CD14-positive monocyte (primary cell): ENCODE data around the gene SHISA6. TPM values are rescaled to one million over a fixed set of nuclear protein-coding genes. Genes with fewer than 3 reads are reported as not detected.

ENCODE experiments used
- DNase-seq, 3 donors: peaks; one replicate each; pipeline ENCODE4 v3.0.0-alpha.2; 2011 to 2022
- H2AFZ ChIP-seq: 2 replicates; pipeline ENCODE4 v1.6.0; 2012; ENCODE audit warnings: mild to moderate bottlenecking, low read depth, low read length, inconsistent platforms; ENCODE audit not compliant: insufficient read depth, poor library complexity, severe bottlenecking
- H3K27ac ChIP-seq, 2 donors: 1 replicate in 1 of 2; 2 replicates in 1 of 2; pipeline ENCODE4 v1.5.1; 2012 to 2013; ENCODE audit warnings: low read length in 2 of 2, control low read depth in 1 of 2, inconsistent platforms in 1 of 2, low read depth in 1 of 2, mild to moderate bottlenecking in 1 of 2
- H3K27me3 ChIP-seq, 2 donors: one replicate each; pipeline versions ENCODE4 v1.6.0 to v1.6.1; 2011 to 2013; ENCODE audit warnings: low read length in 2 of 2; ENCODE audit not compliant: control insufficient read depth in 2 of 2, insufficient read depth in 2 of 2
- H3K36me3 ChIP-seq, 2 donors: replicated peaks in 1 of 2; 1 replicate in 1 of 2; 2 replicates in 1 of 2; pipeline versions ENCODE4 v1.5.1 to v1.6.1; 2012 to 2013; ENCODE audit warnings: low read length in 2 of 2, control low read depth in 1 of 2, inconsistent platforms in 1 of 2, mild to moderate bottlenecking in 1 of 2; ENCODE audit not compliant: insufficient read depth in 2 of 2, control insufficient read depth in 1 of 2
- H3K4me1 ChIP-seq, 2 donors: 1 replicate in 1 of 2; 2 replicates in 1 of 2; pipeline versions ENCODE4 v1.5.1 to v1.6.1; 2012 to 2013; ENCODE audit warnings: low read length in 2 of 2, control low read depth in 1 of 2, inconsistent platforms in 1 of 2, mild to moderate bottlenecking in 1 of 2, moderate library complexity in 1 of 2; ENCODE audit not compliant: insufficient read depth in 2 of 2, control insufficient read depth in 1 of 2
- H3K4me2 ChIP-seq: replicated peaks from 2 replicates; pipeline ENCODE3; 2012; ENCODE audit warnings: low read length, moderate library complexity, mild to moderate bottlenecking; ENCODE audit not compliant: poor library complexity, severe bottlenecking; ENCODE audit errors: extremely low read depth
- H3K4me3 ChIP-seq, 3 experiments: fragments of 200-600 bp in 1 of 3; sonication (generic) in 1 of 3; replicated peaks in 1 of 3; 1 replicate in 2 of 3; 2 replicates in 1 of 3; pipeline ENCODE4 v1.5.1; 2011 to 2013; ENCODE audit warnings: low read length in 3 of 3, mild to moderate bottlenecking in 3 of 3, control low read depth in 2 of 3, low read depth in 2 of 3, inconsistent platforms in 1 of 3, moderate library complexity in 1 of 3
- H3K79me2 ChIP-seq: 2 replicates; pipeline ENCODE4 v1.6.0; 2012; ENCODE audit warnings: mild to moderate bottlenecking, control low read depth, inconsistent platforms, low read length, moderate library complexity; ENCODE audit not compliant: insufficient read depth
- H3K9ac ChIP-seq: 2 replicates; pipeline ENCODE4 v1.6.0; 2017; ENCODE audit warnings: low read length, mild to moderate bottlenecking; ENCODE audit not compliant: insufficient read depth, poor library complexity, severe bottlenecking
- H3K9me3 ChIP-seq, 2 donors: replicated peaks in 1 of 2; 1 replicate in 1 of 2; 2 replicates in 1 of 2; pipeline versions ENCODE4 v1.5.1 to v1.6.1; 2012 to 2013; ENCODE audit warnings: low read length in 2 of 2, control low read depth in 1 of 2; ENCODE audit not compliant: control insufficient read depth in 1 of 2, insufficient read depth in 1 of 2
- H4K20me1 ChIP-seq: 2 replicates; pipeline ENCODE4 v1.6.0; 2012; ENCODE audit warnings: mild to moderate bottlenecking, low read length, control low read depth, moderate library complexity; ENCODE audit not compliant: insufficient read depth
- H3K27ac Mint-ChIP-seq, 7 donors: one replicate each; pipeline ENCODE4 v1.8.0; 2020; ENCODE audit warnings: mild to moderate bottlenecking in 7 of 7, mixed read lengths in 7 of 7, moderate library complexity in 6 of 7, inconsistent platforms in 2 of 7
- H3K27me3 Mint-ChIP-seq, 3 donors: one replicate each; pipeline ENCODE4 v1.8.0; 2021 to 2022; ENCODE audit warnings: low read depth in 3 of 3, mild to moderate bottlenecking in 3 of 3, mixed read lengths in 3 of 3, moderate library complexity in 3 of 3, inconsistent platforms in 1 of 3
- H3K36me3 Mint-ChIP-seq, 2 donors: one replicate each; pipeline ENCODE4 v1.8.0; 2020; ENCODE audit warnings: mixed read lengths in 2 of 2, inconsistent platforms in 1 of 2, mild to moderate bottlenecking in 1 of 2
- H3K4me1 Mint-ChIP-seq: one replicate; pipeline ENCODE4 v1.8.0; 2020; ENCODE audit warnings: mild to moderate bottlenecking, mixed read lengths
- H3K4me3 Mint-ChIP-seq, 2 donors: one replicate each; pipeline ENCODE4 v1.8.0; 2020; ENCODE audit warnings: mild to moderate bottlenecking in 2 of 2, mixed read lengths in 2 of 2, moderate library complexity in 1 of 2
- H3K9me3 Mint-ChIP-seq, 7 donors: one replicate each; pipeline ENCODE4 v1.8.0; 2020 to 2022; ENCODE audit warnings: mixed read lengths in 7 of 7, mild to moderate bottlenecking in 6 of 7, moderate library complexity in 6 of 7, inconsistent platforms in 2 of 7
- CTCF ChIP-seq: fragments of 200-600 bp; IDR thresholded peaks from one replicate; pipeline ENCODE4 v1.8.0; 2022; ENCODE audit warnings: antibody characterized with exemption, mild to moderate bottlenecking
- WGBS: methylation state at CpG from one replicate; pipeline ENCODE4 v1.1.5; 2013; ENCODE audit warnings: missing lambda C conversion rate; ENCODE audit not compliant: insufficient coverage; 5-methylcytosine and 5-hydroxymethylcytosine counted together
- intact Hi-C, 2 donors: fragments of 100-400 bp; cut with micrococcal nuclease; formaldehyde crosslinking; loops; one replicate each; pipeline versions ENCODE4 v1.15.0 to v1.15.1; 2023
- polyA plus RNA-seq, 3 donors: library from polyadenylated mRNA; depleted of rRNA in 1 of 3; unstranded in 2 of 3; stranded (reverse) in 1 of 3; fragments of 300-500 nt in 2 of 3; fragments of >200 nt in 1 of 3; fragmentation: Illumina TruSeq in 2 of 3; gene quantifications; 1 replicate in 2 of 3; 2 replicates in 1 of 3; pipeline ENCODE4 v1.2.3, GENCODE V29; 2012 to 2021

SHISA6 gene
- polyA plus RNA-seq, 3 donors, result not detected

DNA sequence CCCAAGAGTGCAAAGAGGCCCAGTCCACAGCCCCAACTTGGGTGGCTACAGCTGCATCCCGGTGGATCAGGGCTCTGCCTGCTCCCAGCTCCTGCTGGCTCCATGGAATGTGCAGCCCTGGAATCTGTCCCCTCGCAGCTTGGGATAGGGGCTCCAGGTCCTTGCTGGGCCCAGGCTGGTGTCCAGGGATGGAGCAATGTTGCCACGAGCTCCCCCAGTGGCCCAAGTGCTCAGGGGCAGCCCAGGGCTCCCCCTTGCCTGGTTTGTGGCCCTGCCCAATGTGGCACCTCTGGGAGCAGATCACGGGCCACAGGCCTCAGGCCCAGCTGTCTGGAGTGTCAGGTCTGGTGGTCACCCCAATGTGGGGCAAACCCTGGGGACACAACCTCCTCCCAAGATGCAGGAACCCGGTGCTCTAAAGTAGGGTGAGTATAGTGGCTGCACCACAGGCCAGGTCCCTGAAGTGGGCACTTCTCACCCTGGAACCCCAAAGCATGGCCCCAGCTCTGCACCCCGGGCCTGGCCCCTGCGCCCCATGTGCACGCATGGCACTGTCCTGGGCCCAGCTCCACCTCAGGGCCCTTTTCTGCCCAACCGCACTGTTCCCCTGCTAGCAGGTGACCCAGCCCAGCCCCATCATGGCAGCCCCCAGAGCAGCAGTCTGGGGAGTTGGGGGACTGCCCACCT, 342.4 kb downstream of the SHISA6 start:
- no peak overlapping the region for H2AFZ ChIP-seq
- H3K4me3 ChIP-seq, result no peak overlapping the region
- no peaks in the 10 kb centered on the region for H3K36me3 Mint-ChIP-seq
- no peak for TF ChIP-seq CTCF
- WGBS, result 92% methylated on average over 8 of the region's 9 CpGs
- no peaks in the 10 kb centered on the region for H3K4me1 ChIP-seq
- H3K79me2 ChIP-seq, result no peaks in the 10 kb centered on the region
- DNase-seq, result no peak
- H4K20me1 ChIP-seq, result no peaks in the 10 kb centered on the region
- no peaks in the 10 kb centered on the region for H3K27me3 ChIP-seq
- H3K9me3 ChIP-seq, result peaks cover 23 to 24% of the 10 kb centered on the region in 2 donors
- no peak overlapping the region for H3K4me2 ChIP-seq
- peaks cover 0 to 4% (median 0%) of the 10 kb centered on the region in 3 donors for H3K27me3 Mint-ChIP-seq
- intact Hi-C loops, result no loop called here
- H3K36me3 ChIP-seq, result no peaks in the 10 kb centered on the region
- no peak overlapping the region for H3K27ac ChIP-seq
- H3K27ac Mint-ChIP-seq, result no peak overlapping the region
- no peaks in the 10 kb centered on the region for H3K4me1 Mint-ChIP-seq
- no peak overlapping the region for H3K4me3 Mint-ChIP-seq
- peaks cover 13 to 29% (median 20%) of the 10 kb centered on the region in 7 donors for H3K9me3 Mint-ChIP-seq
- no peak overlapping the region for H3K9ac ChIP-seq

GRCh38 chr17:11589716-11590115, 348.7 kb downstream of the SHISA6 start:
- no peak for TF ChIP-seq CTCF
- H3K27me3 ChIP-seq, result no peaks in the 10 kb centered on the region
- H3K9ac ChIP-seq, result no peak overlapping the region
- DNase-seq, result no peak
- no peak overlapping the region for H3K27ac ChIP-seq
- Mint-ChIP-seq H3K4me1 (no peaks in the 10 kb centered on the region), H3K4me3 (no peak overlapping the region), H3K27me3 (peaks cover 0 to 4% (median 0%) of the 10 kb centered on the region in 3 donors), H3K27ac (no peak overlapping the region), H3K9me3 (peaks cover 0 to 11% (median 7%) of the 10 kb centered on the region in 7 donors), H3K36me3 (no peaks in the 10 kb centered on the region)
- H3K4me2 ChIP-seq, result no peak overlapping the region
- peaks cover 0 to 11% of the 10 kb centered on the region in 2 donors for H3K9me3 ChIP-seq
- no peaks in the 10 kb centered on the region for H4K20me1 ChIP-seq
- H3K4me1 ChIP-seq, result no peaks in the 10 kb centered on the region
- intact Hi-C loops, result no loop called here
- H3K79me2 ChIP-seq, result no peaks in the 10 kb centered on the region
- no peak overlapping the region for H3K4me3 ChIP-seq
- 79% methylated on average over 1 of the region's 3 CpGs for WGBS
- no peak overlapping the region for H2AFZ ChIP-seq
- no peaks in the 10 kb centered on the region for H3K36me3 ChIP-seq
